HCT116 (cell line): ENCODE results near the gene POLR1D. TPM values are rescaled to one million over a fixed set of nuclear protein-coding genes. Genes with fewer than 3 reads are reported as not detected.

Source experiments
- ATAC-seq: fragments of 200-7000 bp; cut with Tn5 transposase; 2 replicates; pipeline ENCODE4 v1.9.1; 2020; ENCODE audit warnings: mild to moderate bottlenecking, moderate library complexity
- BruUV-seq: library from RNA; stranded (reverse); fragments of 400-500 nt; replicated peaks from 2 replicates; lab custom pipeline; 2021; lab: Mats Ljungman, UMichigan
- CTCF ChIA-PET: fragments of 300-600 bp; sonication (Branson Sonifier 250); formaldehyde crosslinking; loops from one replicate; lab custom pipeline; 2021; ENCODE audit warnings: antibody characterized with exemption; lab: Charles Lee
- POLR2A ChIA-PET: fragments of 300-600, 350-600 bp; sonication (Branson Sonifier 250); formaldehyde crosslinking; loops from one replicate; lab custom pipeline; 2021; ENCODE audit warnings: antibody characterized with exemption; lab: Charles Lee
- RAD21 ChIA-PET, 2 experiments: fragments of 300-600 bp; sonication (Branson Sonifier 250); formaldehyde crosslinking; loops; one replicate each; lab custom pipeline; 2023; ENCODE audit warnings: low total read pairs in 2 of 2; ENCODE audit not compliant: uncharacterized antibody in 2 of 2, unreplicated experiment in 2 of 2, low non-redundant PET in 1 of 2; lab: Charles Lee
- DNase-seq: peaks from one replicate; pipeline ENCODE4 v3.0.0-alpha.2; 2010; ENCODE audit warnings: low read depth, low spot score
- H2AFZ ChIP-seq: fragments of 200-600 bp; shearing (Covaris generic), sonication (generic); 2 replicates; pipeline ENCODE4 v1.6.1; 2017; ENCODE audit warnings: low read depth, mixed run types, mixed read lengths, antibody characterized with exemption, low read length; ENCODE audit not compliant: poor library complexity, severe bottlenecking
- H3K27ac ChIP-seq: 2 replicates; pipeline ENCODE4 v1.5.1; 2012; ENCODE audit warnings: low read depth, low read length
- H3K27me3 ChIP-seq: fragments of 200-600 bp; sonication (generic); 2 replicates; pipeline ENCODE4 v1.6.1; 2016; ENCODE audit warnings: mixed run types, low read length, mixed read lengths; ENCODE audit not compliant: insufficient read depth
- H3K36me3 ChIP-seq, 2 experiments: fragments of 200-500 bp in 1 of 2; fragments of 200-600 bp in 1 of 2; sonication (Bioruptor generic) in 1 of 2; sonication (generic) in 1 of 2; 2 replicates each; pipeline versions ENCODE4 v1.5.1 to v1.6.1; 2014 to 2016; ENCODE audit warnings: low read length in 2 of 2, inconsistent platforms in 1 of 2, mixed read lengths in 1 of 2, mixed run types in 1 of 2; ENCODE audit not compliant: insufficient read depth in 2 of 2, control insufficient read depth in 1 of 2
- H3K4me1 ChIP-seq, 2 experiments: fragments of 200-600 bp in 1 of 2; sonication (generic) in 1 of 2; 2 replicates each; pipeline versions ENCODE4 v1.5.1 to v1.6.1; 2012 to 2017; ENCODE audit warnings: low read length in 2 of 2, inconsistent platforms in 1 of 2, mild to moderate bottlenecking in 1 of 2, mixed read lengths in 1 of 2, mixed run types in 1 of 2, moderate library complexity in 1 of 2; ENCODE audit not compliant: insufficient read depth in 2 of 2, control insufficient read depth in 1 of 2
- H3K4me2 ChIP-seq: fragments of 200-600 bp; sonication (generic); 2 replicates; pipeline ENCODE4 v1.6.1; 2017; ENCODE audit warnings: mixed run types, low read length, mixed read lengths
- H3K4me3 ChIP-seq, 2 experiments: fragments of 200-600 bp in 1 of 2; sonication (generic) in 1 of 2; replicated peaks in 1 of 2; 2 replicates each; pipeline ENCODE4 v1.5.1; 2011 to 2016; ENCODE audit warnings: low read length in 2 of 2, control low read depth in 1 of 2, low read depth in 1 of 2, mild to moderate bottlenecking in 1 of 2, mixed read lengths in 1 of 2, mixed run types in 1 of 2
- H3K79me2 ChIP-seq: fragments of 200-600 bp; sonication (generic); 2 replicates; pipeline ENCODE4 v1.6.1; 2017; ENCODE audit warnings: mild to moderate bottlenecking, mixed run types, low read length, moderate library complexity, mixed read lengths; ENCODE audit not compliant: insufficient read depth
- H3K9ac ChIP-seq: fragments of 200-600 bp; sonication (generic); 2 replicates; pipeline ENCODE4 v1.6.1; 2016; ENCODE audit warnings: low read length, mixed read lengths
- H3K9me2 ChIP-seq: fragments of 200-600 bp; sonication (generic), shearing (Covaris generic); 2 replicates; pipeline ENCODE4 v1.6.1; 2017; ENCODE audit warnings: mixed run types, mild to moderate bottlenecking, moderate library complexity; ENCODE audit not compliant: insufficient read depth
- H3K9me3 ChIP-seq, 2 experiments: fragments of 200-500 bp in 1 of 2; fragments of 200-600 bp in 1 of 2; sonication (Bioruptor generic) in 1 of 2; sonication (generic) in 1 of 2; 2 replicates each; pipeline ENCODE4 v1.6.1; 2014 to 2017; ENCODE audit warnings: low read length in 2 of 2, mixed read lengths in 2 of 2, inconsistent platforms in 1 of 2, low read depth in 1 of 2, mild to moderate bottlenecking in 1 of 2, mixed run types in 1 of 2, moderate library complexity in 1 of 2; ENCODE audit not compliant: control insufficient read depth in 1 of 2, insufficient read depth in 1 of 2
- H4K20me1 ChIP-seq: fragments of 200-600 bp; sonication (generic), shearing (Covaris generic); 2 replicates; pipeline ENCODE4 v1.6.1; 2017; ENCODE audit warnings: mixed run types, mild to moderate bottlenecking, moderate library complexity; ENCODE audit not compliant: insufficient read depth
- CBX3 ChIP-seq: IDR thresholded peaks from 2 replicates; pipeline ENCODE4 v1.6.1; 2012; ENCODE audit warnings: low read depth
- CEBPB ChIP-seq: IDR thresholded peaks from 2 replicates; pipeline ENCODE4 v1.6.1; 2012; ENCODE audit warnings: low read depth
- EGR1 ChIP-seq: IDR thresholded peaks from 2 replicates; pipeline ENCODE4 v1.6.1; 2012; ENCODE audit warnings: low read depth
- EZH2phosphoT487 ChIP-seq: fragments of 200-600 bp; IDR thresholded peaks from 2 replicates; pipeline ENCODE4 v1.6.1; 2018; ENCODE audit warnings: antibody characterized with exemption, borderline replicate concordance
- POLR2A ChIP-seq: IDR thresholded peaks from 2 replicates; pipeline ENCODE4 v1.7.0; 2011; ENCODE audit warnings: borderline replicate concordance; ENCODE audit not compliant: insufficient read depth, insufficient read length; ENCODE audit errors: extremely low read depth
- POLR2AphosphoS5 ChIP-seq: IDR thresholded peaks from 2 replicates; pipeline ENCODE4 v1.6.1; 2011; ENCODE audit warnings: mild to moderate bottlenecking, low read depth, low read length, moderate library complexity
- RAD21 ChIP-seq: IDR thresholded peaks from 2 replicates; pipeline ENCODE4 v1.6.1; 2012; ENCODE audit warnings: low read depth, mild to moderate bottlenecking
- REST ChIP-seq: IDR thresholded peaks from 2 replicates; pipeline ENCODE4 v1.6.1; 2012; ENCODE audit warnings: low read depth
- SRF ChIP-seq: IDR thresholded peaks from 2 replicates; pipeline ENCODE4 v1.6.1; 2012; ENCODE audit warnings: low read depth
- TCF7L2 ChIP-seq: IDR thresholded peaks from 2 replicates; pipeline ENCODE4 v1.7.0; 2011; ENCODE audit warnings: borderline replicate concordance, inconsistent platforms; ENCODE audit not compliant: insufficient read depth, insufficient read length; ENCODE audit errors: extremely low read depth
- YY1 ChIP-seq: IDR thresholded peaks from 2 replicates; pipeline ENCODE4 v1.6.1; 2011; ENCODE audit warnings: low read length, low read depth, moderate library complexity, mild to moderate bottlenecking; ENCODE audit not compliant: insufficient replicate concordance; ENCODE audit errors: extremely low read depth
- ZFX ChIP-seq: fragments of 450-650 bp; IDR thresholded peaks from 2 replicates; pipeline ENCODE4 v1.6.1; 2017
- ZNF274 ChIP-seq: fragments of 200-500 bp; sonication (Bioruptor generic); IDR thresholded peaks from 2 replicates; pipeline ENCODE4 v1.6.1; 2014; ENCODE audit warnings: mild to moderate bottlenecking, low read depth, low read length, inconsistent platforms
- intact Hi-C: fragments of 100-400 bp; cut with micrococcal nuclease; formaldehyde crosslinking; loops from 2 replicates; pipeline ENCODE4 v1.10.0; 2022
- total RNA-seq: library from RNA; stranded (reverse); gene quantifications from one replicate; pipeline ENCODE4 v1.2.1, GENCODE V29; 2021; ENCODE audit not compliant: unreplicated experiment
- TF ChIP-seq, protein P1 (sequence below): IDR thresholded peaks from 2 replicates; pipeline ENCODE4 v1.6.1; 2012
- TF ChIP-seq, protein P2 (sequence below): IDR thresholded peaks from 2 replicates; pipeline ENCODE4 v1.6.1; 2011; ENCODE audit warnings: mild to moderate bottlenecking, low read length, moderate library complexity; ENCODE audit not compliant: insufficient replicate concordance; ENCODE audit errors: extremely low read depth

Gene POLR1D
- total RNA-seq, 1 experiment from 2014 or later, result 184 TPM

DNA sequence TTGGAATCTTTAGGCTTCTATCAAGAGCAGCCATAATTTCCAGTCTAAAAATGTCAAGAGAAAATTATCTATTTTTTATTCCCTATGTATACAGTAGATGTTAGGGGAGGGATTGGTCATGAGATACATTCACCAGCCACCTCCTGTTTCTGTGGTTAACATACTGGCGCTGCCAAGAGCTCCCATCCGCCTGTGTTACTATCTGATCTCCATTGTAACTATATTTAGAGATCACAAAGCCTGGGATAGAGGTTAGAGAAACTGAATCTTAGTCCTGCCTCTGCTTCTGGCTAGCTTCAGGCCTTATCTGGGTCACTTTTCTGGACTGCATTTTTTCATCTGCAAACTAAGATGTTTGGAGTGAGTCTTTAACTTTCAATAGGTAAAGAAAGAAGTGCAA lies 46.3 kb downstream of the POLR1D start:
- H4K20me1 ChIP-seq, result no peaks in the 10 kb centered on the region
- no TSS peak for BruUV-seq
- DNase-seq, result no peak
- no peak overlapping the region for H3K4me3 ChIP-seq
- no peaks in the 10 kb centered on the region for H3K9me2 ChIP-seq
- TF ChIP-seq RAD21, result no peak
- TF ChIP-seq EZH2phosphoT487, result no peak
- H3K9ac ChIP-seq, result no peak overlapping the region
- H3K4me1 ChIP-seq, result no peaks in the 10 kb centered on the region
- no peaks in the 10 kb centered on the region for H3K9me3 ChIP-seq
- no peak overlapping the region for H3K27ac ChIP-seq
- H3K4me2 ChIP-seq, result no peak overlapping the region
- H3K79me2 ChIP-seq, result no peaks in the 10 kb centered on the region
- ChIA-PET CTCF (no interaction called here), POLR2A (no interaction called here), RAD21 (no interaction called here)
- H2AFZ ChIP-seq, result no peak overlapping the region
- intact Hi-C loops, result no loop called here
- no peak for ATAC-seq
- no peaks in the 10 kb centered on the region for H3K27me3 ChIP-seq
- H3K36me3 ChIP-seq, result peaks cover 0 to 4% of the 10 kb centered on the region in 2 experiments; a peak in 1 of 4 replicates

DNA sequence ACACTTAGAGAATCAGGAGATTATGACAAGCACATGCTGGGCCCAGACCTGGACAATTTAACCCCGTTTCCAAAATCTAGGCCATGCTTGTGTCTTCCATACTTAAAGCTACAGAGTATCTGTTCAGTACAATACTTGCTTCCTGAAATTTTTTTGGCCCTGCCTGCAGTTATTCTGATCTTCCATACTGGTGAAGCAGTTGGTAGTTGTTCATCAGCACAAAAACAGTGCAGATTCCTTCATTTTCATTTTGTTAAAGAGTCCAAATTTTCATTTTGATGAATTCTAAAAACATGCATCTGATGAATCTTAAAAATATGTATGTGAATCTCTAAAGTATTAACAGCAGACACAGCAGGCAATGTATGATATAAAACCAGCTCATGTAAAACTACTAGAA lies 49.2 kb downstream of the POLR1D start:
- Histone ChIP-seq H3K79me2 (no peaks in the 10 kb centered on the region), H3K4me2 (no peak overlapping the region), H2AFZ (no peak overlapping the region), H3K9me2 (no peaks in the 10 kb centered on the region), H4K20me1 (no peaks in the 10 kb centered on the region), H3K36me3 (peaks cover 0 to 4% of the 10 kb centered on the region in 2 experiments; a peak in 1 of 4 replicates), H3K27ac (no peak overlapping the region), H3K4me3 (no peak overlapping the region), H3K4me1 (no peaks in the 10 kb centered on the region), H3K27me3 (no peaks in the 10 kb centered on the region), H3K9ac (no peak overlapping the region), H3K9me3 (no peaks in the 10 kb centered on the region)
- DNase-seq (no peak), ATAC-seq (no peak)
- no TSS peak for BruUV-seq
- intact Hi-C loops, result no loop called here
- TF ChIP-seq ZNF274, result no peak
- TF ChIP-seq SRF, result no peak
- no peak for TF ChIP-seq EGR1
- TF ChIP-seq, protein P1, sequence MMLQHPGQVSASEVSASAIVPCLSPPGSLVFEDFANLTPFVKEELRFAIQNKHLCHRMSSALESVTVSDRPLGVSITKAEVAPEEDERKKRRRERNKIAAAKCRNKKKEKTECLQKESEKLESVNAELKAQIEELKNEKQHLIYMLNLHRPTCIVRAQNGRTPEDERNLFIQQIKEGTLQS, result no peak
- no peak for TF ChIP-seq POLR2A
- TF ChIP-seq TCF7L2, result no peak
- TF ChIP-seq YY1, result no peak
- TF ChIP-seq REST, result no peak
- TF ChIP-seq CEBPB, result no peak
- TF ChIP-seq CBX3, result no peak
- TF ChIP-seq, protein P2, sequence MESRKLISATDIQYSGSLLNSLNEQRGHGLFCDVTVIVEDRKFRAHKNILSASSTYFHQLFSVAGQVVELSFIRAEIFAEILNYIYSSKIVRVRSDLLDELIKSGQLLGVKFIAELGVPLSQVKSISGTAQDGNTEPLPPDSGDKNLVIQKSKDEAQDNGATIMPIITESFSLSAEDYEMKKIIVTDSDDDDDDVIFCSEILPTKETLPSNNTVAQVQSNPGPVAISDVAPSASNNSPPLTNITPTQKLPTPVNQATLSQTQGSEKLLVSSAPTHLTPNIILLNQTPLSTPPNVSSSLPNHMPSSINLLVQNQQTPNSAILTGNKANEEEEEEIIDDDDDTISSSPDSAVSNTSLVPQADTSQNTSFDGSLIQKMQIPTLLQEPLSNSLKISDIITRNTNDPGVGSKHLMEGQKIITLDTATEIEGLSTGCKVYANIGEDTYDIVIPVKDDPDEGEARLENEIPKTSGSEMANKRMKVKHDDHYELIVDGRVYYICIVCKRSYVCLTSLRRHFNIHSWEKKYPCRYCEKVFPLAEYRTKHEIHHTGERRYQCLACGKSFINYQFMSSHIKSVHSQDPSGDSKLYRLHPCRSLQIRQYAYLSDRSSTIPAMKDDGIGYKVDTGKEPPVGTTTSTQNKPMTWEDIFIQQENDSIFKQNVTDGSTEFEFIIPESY, result no peak
- TF ChIP-seq POLR2AphosphoS5, result no peak
- no peak for TF ChIP-seq ZFX
- CTCF ChIA-PET, result no interaction called here
- RAD21 ChIA-PET, result no interaction called here
- POLR2A ChIA-PET, result no interaction called here
